Measurements from ENCODE around the gene KCNJ16.

The KCNJ16 gene

DNA sequence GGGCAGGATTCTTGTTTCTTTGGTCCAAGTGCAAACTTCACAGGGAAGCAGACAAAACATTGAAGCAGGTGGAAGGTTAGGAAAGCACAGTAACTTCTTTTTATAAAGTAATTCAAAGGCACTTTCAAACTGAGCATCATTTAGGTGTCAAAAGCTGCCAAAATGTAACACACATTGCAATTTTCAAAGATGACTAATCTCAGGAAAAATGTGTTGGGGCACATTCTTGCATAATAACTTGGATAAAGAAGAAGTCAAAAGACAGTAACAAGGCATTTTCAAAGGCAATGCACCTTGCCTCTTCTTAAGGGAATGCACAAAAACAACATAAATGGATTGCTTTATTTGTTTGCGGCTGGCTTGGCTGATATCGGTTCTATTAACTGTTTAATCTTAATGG, 97.9 kb downstream of the KCNJ16 start:
- DNase-seq, result no peak

- DNase-seq, result no peak
These were observed 98.7 kb downstream of the KCNJ16 start for GRCh38 chr17:70173681-70174080.

GRCh38 chr17:70181376-70181775, 106.4 kb downstream of the KCNJ16 start:
- DNase-seq, result no peak

GRCh38 chr17:70181866-70182265, 106.8 kb downstream of the KCNJ16 start:
- DNase-seq, result no peak

DNA sequence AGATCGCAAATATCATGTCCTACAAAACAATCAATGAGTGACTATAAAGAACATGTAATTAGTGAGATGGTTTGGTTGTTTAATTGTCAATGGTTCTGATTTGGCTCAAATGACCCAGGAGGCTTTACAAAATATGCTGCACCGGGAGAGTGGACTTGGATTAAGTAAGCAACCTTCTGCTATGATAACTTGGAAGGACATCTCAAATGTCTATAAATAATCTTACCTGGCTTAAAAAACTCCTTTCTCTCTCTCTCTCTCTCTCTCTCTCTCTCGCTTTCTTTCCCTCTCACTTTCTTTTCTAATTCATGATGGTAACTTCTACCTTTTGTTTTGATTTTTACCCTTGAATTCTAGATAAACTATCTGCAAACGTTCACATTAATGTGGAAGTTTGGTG, 108.5 kb downstream of the KCNJ16 start:
- no peak for DNase-seq

GRCh38 chr17:70184207-70184606, 109.2 kb downstream of the KCNJ16 start:
- DNase-seq, result no peak

- DNase-seq, result no peak
These were observed 109.7 kb downstream of the KCNJ16 start for GRCh38 chr17:70184770-70185169.

All from NCI-H2227 treated with DMSO at 0.1 percent for 48 hours (cell line).